ENCODE results near the gene RIMBP3C.
A peak's percentile ranks its signal among the peaks of the same experiment; 100 is the strongest.
"Not testable (repeated sequence)": the region's sequence is repeated elsewhere in the genome, so short reads cannot be mapped to it uniquely, and the experiment has no call there.

RIMBP3C gene, protein sequence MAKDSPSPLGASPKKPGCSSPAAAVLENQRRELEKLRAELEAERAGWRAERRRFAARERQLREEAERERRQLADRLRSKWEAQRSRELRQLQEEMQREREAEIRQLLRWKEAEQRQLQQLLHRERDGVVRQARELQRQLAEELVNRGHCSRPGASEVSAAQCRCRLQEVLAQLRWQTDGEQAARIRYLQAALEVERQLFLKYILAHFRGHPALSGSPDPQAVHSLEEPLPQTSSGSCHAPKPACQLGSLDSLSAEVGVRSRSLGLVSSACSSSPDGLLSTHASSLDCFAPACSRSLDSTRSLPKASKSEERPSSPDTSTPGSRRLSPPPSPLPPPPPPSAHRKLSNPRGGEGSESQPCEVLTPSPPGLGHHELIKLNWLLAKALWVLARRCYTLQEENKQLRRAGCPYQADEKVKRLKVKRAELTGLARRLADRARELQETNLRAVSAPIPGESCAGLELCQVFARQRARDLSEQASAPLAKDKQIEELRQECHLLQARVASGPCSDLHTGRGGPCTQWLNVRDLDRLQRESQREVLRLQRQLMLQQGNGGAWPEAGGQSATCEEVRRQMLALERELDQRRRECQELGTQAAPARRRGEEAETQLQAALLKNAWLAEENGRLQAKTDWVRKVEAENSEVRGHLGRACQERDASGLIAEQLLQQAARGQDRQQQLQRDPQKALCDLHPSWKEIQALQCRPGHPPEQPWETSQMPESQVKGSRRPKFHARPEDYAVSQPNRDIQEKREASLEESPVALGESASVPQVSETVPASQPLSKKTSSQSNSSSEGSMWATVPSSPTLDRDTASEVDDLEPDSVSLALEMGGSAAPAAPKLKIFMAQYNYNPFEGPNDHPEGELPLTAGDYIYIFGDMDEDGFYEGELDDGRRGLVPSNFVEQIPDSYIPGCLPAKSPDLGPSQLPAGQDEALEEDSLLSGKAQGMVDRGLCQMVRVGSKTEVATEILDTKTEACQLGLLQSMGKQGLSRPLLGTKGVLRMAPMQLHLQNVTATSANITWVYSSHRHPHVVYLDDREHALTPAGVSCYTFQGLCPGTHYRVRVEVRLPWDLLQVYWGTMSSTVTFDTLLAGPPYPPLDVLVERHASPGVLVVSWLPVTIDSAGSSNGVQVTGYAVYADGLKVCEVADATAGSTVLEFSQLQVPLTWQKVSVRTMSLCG (N-terminal part only)

DNA sequence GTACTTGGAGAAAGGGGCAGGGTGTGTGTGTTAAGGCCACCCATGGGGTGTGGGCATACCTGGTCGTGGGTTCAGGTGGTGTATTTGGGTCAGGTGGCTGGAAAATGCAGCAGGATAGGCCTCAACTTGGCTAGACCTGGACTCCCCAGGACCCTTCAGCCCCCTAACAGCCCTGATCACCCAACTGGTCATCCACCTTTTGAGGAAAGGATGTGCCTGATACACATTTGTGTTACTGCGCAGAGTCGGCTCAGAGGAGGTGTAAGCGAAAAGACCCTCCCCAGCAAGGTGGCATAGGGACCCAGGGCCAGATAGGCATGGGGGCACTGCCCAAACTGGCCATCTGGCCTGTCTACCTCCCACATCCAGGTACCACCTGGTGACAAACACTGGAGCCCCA is at the start of gene RIMBP3C:
RIMBP3C (minus strand) TSS at position 101 of the 400 bp plus-strand sequence. CDS start 485 bp downstream, outside the sequence.
- H3K27me3 Mint-ChIP-seq; DNase-seq; H3K4me1 Mint-ChIP-seq; H3K9me3 Mint-ChIP-seq; H3K4me3 Mint-ChIP-seq; ATAC-seq; H3K36me3 Mint-ChIP-seq (ENCODE audit: low read depth); H3K27ac Mint-ChIP-seq: not testable (repeated sequence)

DNA sequence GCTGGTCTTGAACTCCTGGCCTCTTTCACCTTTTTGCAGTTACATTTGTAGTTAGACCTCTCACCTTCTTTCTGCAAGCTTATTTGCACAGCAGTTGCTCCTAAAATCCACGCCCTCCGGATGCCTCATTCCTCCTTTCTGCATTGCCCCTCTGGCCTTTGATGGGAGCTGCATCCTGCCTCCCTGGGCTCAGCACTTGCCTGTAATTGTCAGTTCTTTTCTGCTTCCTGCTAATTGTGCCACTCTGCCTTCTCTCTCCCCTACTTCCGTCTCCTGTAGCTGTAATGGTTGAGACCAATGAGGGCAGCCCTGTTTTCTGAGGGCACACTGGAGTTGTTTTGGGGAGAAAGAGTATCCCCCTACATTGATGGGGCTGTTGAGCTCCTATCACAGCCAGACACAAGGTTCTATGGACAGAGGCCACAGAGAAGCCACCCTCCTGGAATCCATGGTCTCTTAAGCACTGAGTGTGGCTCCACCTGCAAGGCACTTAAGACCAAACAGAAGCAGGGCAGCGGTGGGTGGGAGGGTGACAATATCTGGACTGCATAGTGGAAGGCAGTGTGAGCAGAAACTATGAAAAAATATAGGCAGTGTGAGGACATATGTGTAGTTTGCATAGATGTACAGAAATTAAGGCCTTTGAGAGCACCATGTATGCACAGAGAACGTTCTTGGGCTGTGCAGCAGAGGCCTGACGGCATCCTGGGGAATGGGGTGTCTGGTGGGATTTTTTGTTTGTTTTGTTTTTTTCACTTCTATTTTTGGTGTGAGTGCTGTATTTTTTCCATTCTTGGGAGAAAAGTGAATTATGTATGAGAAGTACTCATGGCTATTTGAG is 48.0 kb upstream of the RIMBP3C start:
- no peaks in the 10 kb centered on the region for H3K9me3 Mint-ChIP-seq
- peaks cover 23% of the 10 kb centered on the region for H3K4me1 Mint-ChIP-seq
- DNase-seq (no peak), ATAC-seq (no peak)
- no peak overlapping the region for H3K4me3 Mint-ChIP-seq
- peak overlapping the region; percentile 81 for H3K27ac Mint-ChIP-seq
- peaks cover 41% of the 10 kb centered on the region for H3K36me3 Mint-ChIP-seq (ENCODE audit: low read depth)
- no peaks in the 10 kb centered on the region for H3K27me3 Mint-ChIP-seq

GRCh38 chr22:21598302-21598701 is 47.0 kb upstream of the RIMBP3C start:
- ATAC-seq (no peak), DNase-seq (no peak)
- H3K36me3 Mint-ChIP-seq (ENCODE audit: low read depth), result peaks cover 49% of the 10 kb centered on the region
- no peaks in the 10 kb centered on the region for H3K27me3 Mint-ChIP-seq
- H3K9me3 Mint-ChIP-seq, result no peaks in the 10 kb centered on the region
- H3K27ac Mint-ChIP-seq, result no peak overlapping the region
- H3K4me1 Mint-ChIP-seq, result peaks cover 23% of the 10 kb centered on the region
- H3K4me3 Mint-ChIP-seq, result no peak overlapping the region

DNA sequence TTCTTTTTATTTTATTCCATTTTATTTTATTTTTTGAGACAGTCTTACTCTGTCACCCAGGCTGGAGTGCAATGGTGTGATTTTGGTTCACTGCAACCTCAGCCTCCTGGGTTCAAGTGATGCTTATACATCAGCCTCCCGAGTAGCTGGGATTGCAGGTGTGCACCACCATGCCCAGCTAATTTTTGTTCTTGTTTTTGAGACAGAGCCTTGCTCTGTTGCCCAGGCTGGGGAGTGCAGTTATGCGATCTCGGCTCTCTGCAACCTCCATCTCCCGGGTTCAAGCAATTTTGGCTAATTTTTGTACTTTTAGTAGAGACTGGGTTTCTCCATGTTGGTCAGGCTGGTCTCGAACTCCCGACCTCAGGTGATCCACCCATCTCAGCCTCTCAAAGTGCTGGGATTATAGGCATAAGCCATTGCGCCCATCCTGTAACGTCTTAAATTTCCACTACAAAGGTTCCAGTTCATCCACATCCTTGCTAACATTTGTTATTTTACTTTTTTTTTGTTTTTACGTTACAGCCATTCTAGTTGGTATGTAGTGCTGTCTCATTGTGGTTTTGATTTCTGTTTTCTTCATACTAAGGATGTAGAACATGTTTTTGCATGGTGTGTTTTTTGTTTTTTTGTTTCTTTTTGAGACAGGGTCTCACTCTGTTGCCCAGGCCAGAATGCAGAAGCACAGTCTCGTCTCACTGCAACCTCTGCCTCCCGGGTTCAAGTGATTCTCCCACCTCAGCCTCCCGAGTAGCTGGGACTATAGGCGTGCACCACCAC is 45.3 kb upstream of the RIMBP3C start:
- not testable (repeated sequence) for H3K4me3 Mint-ChIP-seq, H3K9me3 Mint-ChIP-seq, DNase-seq, ATAC-seq, H3K27ac Mint-ChIP-seq, H3K27me3 Mint-ChIP-seq
- peaks cover 49% of the 10 kb centered on the region for H3K36me3 Mint-ChIP-seq (ENCODE audit: low read depth)
- peaks cover 19% of the 10 kb centered on the region for H3K4me1 Mint-ChIP-seq

GRCh38 chr22:21594865-21595452 is 43.7 kb upstream of the RIMBP3C start:
- H3K27ac Mint-ChIP-seq, result no peak overlapping the region
- no peaks in the 10 kb centered on the region for H3K9me3 Mint-ChIP-seq
- ATAC-seq (no peak), DNase-seq (no peak)
- H3K27me3 Mint-ChIP-seq, result no peaks in the 10 kb centered on the region
- peaks cover 55% of the 10 kb centered on the region for H3K36me3 Mint-ChIP-seq (ENCODE audit: low read depth)
- peaks cover 27% of the 10 kb centered on the region for H3K4me1 Mint-ChIP-seq
- H3K4me3 Mint-ChIP-seq, result no peak overlapping the region

- DNase-seq (no peak), ATAC-seq (no peak)
- H3K27me3 Mint-ChIP-seq, result no peaks in the 10 kb centered on the region
- peaks cover 31% of the 10 kb centered on the region for H3K4me1 Mint-ChIP-seq
- H3K36me3 Mint-ChIP-seq (ENCODE audit: low read depth), result peaks cover 51% of the 10 kb centered on the region
- H3K27ac Mint-ChIP-seq, result peak overlapping the region; percentile 60
- no peaks in the 10 kb centered on the region for H3K9me3 Mint-ChIP-seq
- H3K4me3 Mint-ChIP-seq, result no peak overlapping the region
Observed at GRCh38 chr22:21593406-21594232, 42.4 kb upstream of the RIMBP3C start.

GRCh38 chr22:21592422-21592821 is 41.2 kb upstream of the RIMBP3C start:
- Mint-ChIP-seq H3K9me3 (no peaks in the 10 kb centered on the region), H3K36me3 (ENCODE audit: low read depth) (peaks cover 47% of the 10 kb centered on the region), H3K4me1 (peaks cover 39% of the 10 kb centered on the region), H3K4me3 (no peak overlapping the region), H3K27me3 (no peaks in the 10 kb centered on the region), H3K27ac (no peak overlapping the region)
- no peak for ATAC-seq
- no peak for DNase-seq

DNA sequence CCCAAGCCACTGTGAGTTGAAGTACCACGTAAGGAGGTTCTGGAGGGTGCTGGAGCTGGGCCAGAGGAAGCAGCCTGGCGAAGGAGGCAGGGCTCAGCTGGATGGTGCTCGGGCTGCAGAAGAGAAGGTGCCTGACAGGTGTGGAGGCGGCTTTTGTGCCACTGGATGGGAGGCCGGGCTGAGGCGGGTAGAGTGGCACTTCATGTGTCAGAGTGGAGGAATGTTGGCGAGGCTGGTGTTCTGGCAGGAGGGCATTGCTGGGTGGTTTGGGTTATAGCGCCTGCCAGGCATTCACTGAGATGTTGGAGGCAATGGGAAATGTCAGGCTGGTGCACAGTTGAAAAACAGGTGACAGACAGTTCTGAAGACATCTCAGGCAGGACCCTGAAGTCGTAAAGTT is 40.4 kb upstream of the RIMBP3C start:
- DNase-seq, result no peak
- Mint-ChIP-seq H3K27ac (no peak overlapping the region), H3K27me3 (no peaks in the 10 kb centered on the region), H3K4me1 (peaks cover 45% of the 10 kb centered on the region), H3K36me3 (ENCODE audit: low read depth) (peaks cover 46% of the 10 kb centered on the region), H3K4me3 (no peak overlapping the region), H3K9me3 (no peaks in the 10 kb centered on the region)
- no peak for ATAC-seq

DNA sequence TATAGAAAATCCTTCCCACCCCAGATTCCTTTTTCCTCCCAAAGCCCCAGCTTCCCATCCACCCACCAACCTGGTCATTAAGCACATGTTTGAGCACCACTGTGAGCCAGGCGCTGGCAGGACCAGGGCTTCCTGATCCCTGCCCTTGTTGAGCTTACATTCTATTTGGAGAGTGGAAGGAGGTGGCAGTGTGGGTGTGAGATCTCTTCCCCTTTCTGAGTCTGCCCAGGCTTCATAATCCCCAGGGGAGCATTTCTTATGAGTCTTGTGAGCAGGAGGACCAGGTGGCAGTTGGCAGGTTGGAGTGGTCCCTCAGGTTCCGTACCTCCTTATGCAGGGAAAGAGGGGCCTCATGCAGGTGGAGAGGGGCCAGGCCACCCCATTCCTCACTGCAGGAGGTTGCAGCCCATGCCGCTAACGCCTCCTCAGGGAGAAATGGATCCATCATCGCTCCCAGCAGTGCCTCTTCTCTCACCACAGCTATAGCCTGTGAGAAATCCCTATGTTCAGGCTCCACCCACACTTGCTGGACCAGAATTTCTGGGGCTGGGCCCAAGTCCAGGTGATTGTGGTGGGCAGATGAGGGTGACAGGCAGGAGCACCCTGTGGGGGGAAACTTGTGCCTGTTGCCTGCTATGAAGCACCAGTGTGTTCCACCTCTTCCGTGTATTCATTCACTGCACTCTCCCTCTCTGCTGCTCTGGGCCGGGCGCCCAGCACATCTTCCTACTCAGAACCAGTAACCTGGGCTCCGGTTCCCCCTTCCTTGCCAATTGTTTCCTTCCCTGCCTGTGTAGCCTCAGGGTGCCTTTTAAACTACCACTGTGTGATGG is 39.8 kb upstream of the RIMBP3C start:
- Mint-ChIP-seq H3K27ac (peak overlapping the region; percentile 64), H3K4me1 (peaks cover 44% of the 10 kb centered on the region), H3K9me3 (no peaks in the 10 kb centered on the region), H3K27me3 (no peaks in the 10 kb centered on the region), H3K4me3 (no peak overlapping the region), H3K36me3 (ENCODE audit: low read depth) (peaks cover 43% of the 10 kb centered on the region)
- ATAC-seq (no peak), DNase-seq (no peak)

- Mint-ChIP-seq H3K36me3 (ENCODE audit: low read depth) (peaks cover 34% of the 10 kb centered on the region), H3K27ac (peak overlapping the region; percentile 48)
Observed at GRCh38 chr22:21589396-21589795, 38.1 kb upstream of the RIMBP3C start.

DNA sequence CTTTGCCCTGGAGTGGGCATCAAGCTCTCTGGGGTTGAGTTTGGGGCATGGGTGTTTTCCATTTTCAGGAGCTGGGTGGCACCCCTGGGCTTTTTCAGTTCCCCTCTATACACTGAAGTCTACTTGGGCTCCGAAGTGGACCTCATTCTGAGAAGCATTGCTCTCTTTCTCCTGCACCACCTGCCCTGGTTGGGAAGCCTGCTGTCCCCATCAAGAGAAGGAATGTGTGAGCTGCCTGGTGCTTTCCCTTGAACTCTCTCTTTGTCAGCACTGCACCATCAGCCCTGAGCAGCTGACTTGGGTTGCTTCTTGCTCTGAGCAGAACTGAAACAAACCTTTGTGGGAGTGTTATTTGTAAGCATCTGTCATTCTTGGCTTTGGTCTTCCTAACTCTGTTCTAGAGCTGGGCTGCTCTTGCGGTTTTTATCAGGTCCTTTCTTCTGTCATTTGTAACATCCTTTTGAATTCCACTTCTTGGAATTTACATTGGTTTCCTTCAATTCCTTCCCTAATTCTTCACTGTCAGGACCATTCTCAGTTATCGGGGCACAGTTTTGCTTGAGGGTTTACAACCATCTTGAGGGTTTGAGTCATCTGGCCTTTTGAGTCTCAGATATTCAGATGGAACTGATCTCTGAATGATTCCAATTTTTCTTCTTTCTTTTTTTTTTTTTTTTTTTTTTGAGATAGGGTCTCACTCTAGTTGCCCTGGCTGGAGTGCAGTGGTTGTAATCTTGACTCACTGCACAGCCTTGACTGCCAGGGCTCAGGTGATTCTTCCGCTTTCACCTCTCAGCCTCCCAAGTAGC is 36.7 kb upstream of the RIMBP3C start:
- peak; percentile 98 for ATAC-seq
- Mint-ChIP-seq H3K27ac (peak overlapping the region; percentile 87), H3K36me3 (ENCODE audit: low read depth) (peaks cover 20% of the 10 kb centered on the region), H3K4me1 (peaks cover 57% of the 10 kb centered on the region), H3K4me3 (peak overlapping the region; percentile 6), H3K9me3 (no peaks in the 10 kb centered on the region), H3K27me3 (no peaks in the 10 kb centered on the region)
- peak; percentile 52 for DNase-seq

More at GRCh38 chr22:21589396-21589795, 38.1 kb upstream of the RIMBP3C start:
- DNase-seq (no peak), ATAC-seq (no peak)
- H3K4me3 Mint-ChIP-seq, result no peak overlapping the region
- peaks cover 54% of the 10 kb centered on the region for H3K4me1 Mint-ChIP-seq
- no peaks in the 10 kb centered on the region for H3K27me3 Mint-ChIP-seq
- no peaks in the 10 kb centered on the region for H3K9me3 Mint-ChIP-seq
